H9 (cell line): ENCODE measurements around the gene NT5DC1. TPM values are rescaled to one million over a fixed set of nuclear protein-coding genes. Genes with fewer than 3 reads are reported as not detected.

ENCODE experiments used
- DNase-seq: peaks from one replicate; pipeline ENCODE4 v3.0.0-alpha.2; 2017
- H2AFZ ChIP-seq: one replicate; pipeline ENCODE4 v1.6.1; 2013; ENCODE audit warnings: mild to moderate bottlenecking, low read length, control low read depth, moderate library complexity
- H2AK5ac ChIP-seq: 2 replicates; pipeline ENCODE4 v1.6.1; 2013; ENCODE audit warnings: low read length, control low read depth, mixed read lengths; ENCODE audit not compliant: insufficient read length
- H2BK120ac ChIP-seq: one replicate; pipeline ENCODE4 v1.6.1; 2013; ENCODE audit warnings: low read depth, mild to moderate bottlenecking, low read length, control low read depth, inconsistent platforms; ENCODE audit not compliant: poor library complexity, severe bottlenecking
- H2BK12ac ChIP-seq: 2 replicates; pipeline ENCODE4 v1.6.1; 2013; ENCODE audit warnings: low read length, control low read depth, mixed read lengths, low read depth; ENCODE audit not compliant: insufficient read length
- H2BK15ac ChIP-seq: 2 replicates; pipeline ENCODE4 v1.6.1; 2013; ENCODE audit warnings: low read depth, low read length, control low read depth
- H2BK20ac ChIP-seq: one replicate; pipeline ENCODE4 v1.6.1; 2013; ENCODE audit warnings: low read depth, mild to moderate bottlenecking, low read length, control low read depth, inconsistent platforms; ENCODE audit not compliant: poor library complexity, severe bottlenecking
- H2BK5ac ChIP-seq: 2 replicates; pipeline ENCODE4 v1.6.1; 2013; ENCODE audit warnings: low read length, control low read depth, mixed read lengths; ENCODE audit not compliant: insufficient read length
- H3K14ac ChIP-seq: 2 replicates; pipeline ENCODE4 v1.6.1; 2013; ENCODE audit warnings: low read length, control low read depth; ENCODE audit not compliant: insufficient read depth
- H3K18ac ChIP-seq: 2 replicates; pipeline ENCODE4 v1.6.1; 2013; ENCODE audit warnings: low read depth, mild to moderate bottlenecking, mixed read lengths, low read length, control low read depth; ENCODE audit not compliant: insufficient read length
- H3K23ac ChIP-seq: 2 replicates; pipeline ENCODE4 v1.6.1; 2013; ENCODE audit warnings: low read length, control low read depth, mixed read lengths, low read depth; ENCODE audit not compliant: insufficient read length
- H3K23me2 ChIP-seq: 2 replicates; pipeline ENCODE4 v1.6.1; 2013; ENCODE audit warnings: low read depth, mild to moderate bottlenecking, mixed read lengths, low read length, control low read depth; ENCODE audit not compliant: insufficient read length, poor library complexity, severe bottlenecking
- H3K27ac ChIP-seq: 2 replicates; pipeline ENCODE4 v1.5.1; 2013; ENCODE audit warnings: low read length, control low read depth, mixed read lengths, low read depth; ENCODE audit not compliant: insufficient read length
- H3K27me3 ChIP-seq: 2 replicates; pipeline ENCODE4 v1.6.1; 2013; ENCODE audit warnings: low read length, control low read depth, inconsistent platforms; ENCODE audit not compliant: insufficient read depth
- H3K4ac ChIP-seq: 2 replicates; pipeline ENCODE4 v1.6.1; 2013; ENCODE audit warnings: low read depth, mild to moderate bottlenecking, control low read depth, inconsistent platforms, low read length, moderate library complexity
- H3K4me1 ChIP-seq: 2 replicates; pipeline ENCODE4 v1.6.1; 2013; ENCODE audit warnings: low read length, control low read depth, inconsistent platforms; ENCODE audit not compliant: insufficient read depth
- H3K4me2 ChIP-seq: 2 replicates; pipeline ENCODE4 v1.6.1; 2013; ENCODE audit warnings: low read length, control low read depth, mixed read lengths; ENCODE audit not compliant: insufficient read length, insufficient read depth
- H3K56ac ChIP-seq: 2 replicates; pipeline ENCODE4 v1.6.1; 2013; ENCODE audit warnings: low read depth, mild to moderate bottlenecking, mixed read lengths, low read length, control low read depth; ENCODE audit not compliant: insufficient read length
- H3K79me1 ChIP-seq: 2 replicates; pipeline ENCODE4 v1.6.1; 2013; ENCODE audit warnings: low read depth, mild to moderate bottlenecking, moderate library complexity, low read length, control low read depth, inconsistent platforms; ENCODE audit not compliant: insufficient read depth, poor library complexity, severe bottlenecking
- H3K79me2 ChIP-seq: 2 replicates; pipeline ENCODE4 v1.6.1; 2013; ENCODE audit warnings: low read length, control low read depth, inconsistent platforms; ENCODE audit not compliant: insufficient read depth
- H3K9ac ChIP-seq: 2 replicates; pipeline ENCODE4 v1.6.1; 2013; ENCODE audit warnings: low read length, control low read depth, mixed read lengths; ENCODE audit not compliant: insufficient read length; ENCODE audit errors: extremely low read depth
- H3K9me3 ChIP-seq: one replicate; pipeline ENCODE4 v1.6.1; 2013; ENCODE audit warnings: low read depth, low read length, inconsistent platforms; ENCODE audit not compliant: control insufficient read depth
- H3T11ph ChIP-seq: one replicate; pipeline ENCODE4 v1.6.1; 2013; ENCODE audit warnings: mild to moderate bottlenecking, low read length, control low read depth, inconsistent platforms
- H4K20me1 ChIP-seq: one replicate; pipeline ENCODE4 v1.6.1; 2013; ENCODE audit not compliant: control insufficient read depth, insufficient read length, insufficient read depth
- H4K5ac ChIP-seq: 2 replicates; pipeline ENCODE4 v1.6.1; 2013; ENCODE audit warnings: low read depth, mild to moderate bottlenecking, mixed read lengths, low read length, control low read depth; ENCODE audit not compliant: insufficient read length
- H4K8ac ChIP-seq: replicated peaks from 2 replicates; pipeline ENCODE4 v1.6.1; 2013; ENCODE audit warnings: low read length, control low read depth, mixed read lengths, low read depth; ENCODE audit not compliant: insufficient read length
- H4K91ac ChIP-seq: 2 replicates; pipeline ENCODE4 v1.6.1; 2013; ENCODE audit warnings: low read depth, mild to moderate bottlenecking, moderate library complexity, mixed read lengths, low read length, control low read depth; ENCODE audit not compliant: insufficient read length
- H3K27ac Mint-ChIP-seq, 3 experiments: 2 replicates in 2 of 3; 3 replicates in 1 of 3; pipeline ENCODE4 v1.8.0; 2020 to 2021; ENCODE audit warnings: mixed read lengths in 3 of 3, mild to moderate bottlenecking in 1 of 3, moderate library complexity in 1 of 3
- H3K27me3 Mint-ChIP-seq: 2 replicates; pipeline ENCODE4 v1.8.0; 2021; ENCODE audit warnings: low read depth, mild to moderate bottlenecking, moderate library complexity, mixed read lengths
- H3K36me3 Mint-ChIP-seq, 3 experiments: 2 replicates in 2 of 3; 3 replicates in 1 of 3; pipeline ENCODE4 v1.8.0; 2020 to 2021; ENCODE audit warnings: low read depth in 3 of 3, mixed read lengths in 3 of 3; ENCODE audit not compliant: insufficient read depth in 1 of 3
- H3K4me1 Mint-ChIP-seq, 2 experiments: 2 replicates each; pipeline ENCODE4 v1.8.0; 2020; ENCODE audit warnings: mixed read lengths in 2 of 2
- H3K4me3 Mint-ChIP-seq, 2 experiments: 2 replicates in 1 of 2; 3 replicates in 1 of 2; pipeline ENCODE4 v1.8.0; 2020 to 2021; ENCODE audit warnings: mild to moderate bottlenecking in 2 of 2, mixed read lengths in 2 of 2, moderate library complexity in 1 of 2
- H3K9me3 Mint-ChIP-seq, 2 experiments: 2 replicates in 1 of 2; 3 replicates in 1 of 2; pipeline ENCODE4 v1.8.0; 2020; ENCODE audit warnings: mild to moderate bottlenecking in 2 of 2, mixed read lengths in 2 of 2, moderate library complexity in 1 of 2
- total RNA-seq: library from RNA; stranded (reverse); gene quantifications from 2 replicates; pipeline ENCODE4 v1.2.1, GENCODE V29; 2021
- TF ChIP-seq, protein P1 (sequence below): fragments of 200-600 bp; sonication (generic); conservative IDR thresholded peaks from 3 replicates; pipeline ENCODE4 v1.8.0; 2021; ENCODE audit warnings: antibody characterized with exemption, mild to moderate bottlenecking

The NT5DC1 gene
- total RNA-seq, 1 experiment from 2014 or later = 64.9 TPM

DNA sequence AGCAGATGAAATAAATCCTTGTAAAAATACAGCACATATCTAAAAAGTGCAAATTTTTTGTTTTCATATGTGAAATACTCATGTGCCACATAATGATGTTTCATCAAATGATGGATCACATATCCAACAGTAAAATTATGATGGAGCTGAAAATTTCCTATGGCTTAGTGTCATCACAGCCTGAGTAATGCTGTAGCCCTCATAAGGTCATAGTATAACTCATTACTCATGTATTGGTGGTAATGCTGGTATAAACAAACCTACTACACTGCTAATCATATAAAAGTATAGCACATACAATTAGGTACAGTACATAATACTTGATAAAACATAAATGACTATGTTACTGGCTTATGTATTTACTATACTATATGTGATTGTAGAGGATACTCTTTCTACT lies 166.2 kb downstream of the NT5DC1 start:
- no peak overlapping the region for H3K4me3 Mint-ChIP-seq
- Histone ChIP-seq H2BK5ac (no peak overlapping the region), H2BK15ac (no peak overlapping the region), H3K18ac (no peak overlapping the region), H3K9ac (no peak overlapping the region), H2BK120ac (no peak overlapping the region), H3K4ac (no peak overlapping the region), H4K5ac (no peak overlapping the region), H3K9me3 (no peaks in the 10 kb centered on the region), H4K8ac (no peak overlapping the region), H3K4me1 (peaks cover 5% of the 10 kb centered on the region; the same call in 1 of the 2 replicates), H3K14ac (no peak overlapping the region), H3T11ph (no peak overlapping the region), H3K27ac (no peak overlapping the region), H2AK5ac (no peak overlapping the region), H3K56ac (no peak overlapping the region), H4K20me1 (no peaks in the 10 kb centered on the region), H3K27me3 (no peaks in the 10 kb centered on the region), H3K23ac (no peak overlapping the region), H2BK12ac (no peak overlapping the region), H4K91ac (no peak overlapping the region), H3K23me2 (no peaks in the 10 kb centered on the region), H2BK20ac (no peak overlapping the region), H3K79me2 (no peaks in the 10 kb centered on the region), H3K79me1 (no peaks in the 10 kb centered on the region), H2AFZ (no peak overlapping the region), H3K4me2 (no peak overlapping the region)
- peaks cover 10 to 12% of the 10 kb centered on the region in 2 experiments for H3K4me1 Mint-ChIP-seq
- no peaks in the 10 kb centered on the region; a peak in 3 of 7 replicates for H3K36me3 Mint-ChIP-seq
- TF ChIP-seq, protein P1, sequence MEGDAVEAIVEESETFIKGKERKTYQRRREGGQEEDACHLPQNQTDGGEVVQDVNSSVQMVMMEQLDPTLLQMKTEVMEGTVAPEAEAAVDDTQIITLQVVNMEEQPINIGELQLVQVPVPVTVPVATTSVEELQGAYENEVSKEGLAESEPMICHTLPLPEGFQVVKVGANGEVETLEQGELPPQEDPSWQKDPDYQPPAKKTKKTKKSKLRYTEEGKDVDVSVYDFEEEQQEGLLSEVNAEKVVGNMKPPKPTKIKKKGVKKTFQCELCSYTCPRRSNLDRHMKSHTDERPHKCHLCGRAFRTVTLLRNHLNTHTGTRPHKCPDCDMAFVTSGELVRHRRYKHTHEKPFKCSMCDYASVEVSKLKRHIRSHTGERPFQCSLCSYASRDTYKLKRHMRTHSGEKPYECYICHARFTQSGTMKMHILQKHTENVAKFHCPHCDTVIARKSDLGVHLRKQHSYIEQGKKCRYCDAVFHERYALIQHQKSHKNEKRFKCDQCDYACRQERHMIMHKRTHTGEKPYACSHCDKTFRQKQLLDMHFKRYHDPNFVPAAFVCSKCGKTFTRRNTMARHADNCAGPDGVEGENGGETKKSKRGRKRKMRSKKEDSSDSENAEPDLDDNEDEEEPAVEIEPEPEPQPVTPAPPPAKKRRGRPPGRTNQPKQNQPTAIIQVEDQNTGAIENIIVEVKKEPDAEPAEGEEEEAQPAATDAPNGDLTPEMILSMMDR = no peak
- no peak for DNase-seq
- H3K27ac Mint-ChIP-seq = no peak overlapping the region
- no peaks in the 10 kb centered on the region; the same call in 1 of the 2 replicates for H3K27me3 Mint-ChIP-seq
- H3K9me3 Mint-ChIP-seq = no peaks in the 10 kb centered on the region; a peak in 2 of 5 replicates
